K562 (cell line): ENCODE data around the gene CBLL1. TPM values are rescaled to one million over a fixed set of nuclear protein-coding genes. Genes with fewer than 3 reads are reported as not detected.
A peak's percentile ranks its signal among the peaks of the same experiment; 100 is the strongest.

Experiments used
- ATAC-seq: fragments of 200-7000 bp; cut with Tn5 transposase; 3 replicates; pipeline ENCODE4 v1.9.1; 2020; ENCODE audit warnings: moderate library complexity
- BruUV-seq: library from RNA; stranded (reverse); fragments of 400-500 nt; replicated peaks from 2 replicates; lab custom pipeline; 2021; lab: Mats Ljungman, UMichigan
- CTCF ChIA-PET: fragments of 300-600 bp; formaldehyde crosslinking; extraction: SDS; loops from one replicate; lab custom pipeline; 2021; ENCODE audit warnings: low intra/inter-chr PET ratio; lab: Yijun Ruan, JAX
- POLR2A ChIA-PET: fragments of 300-600, 350-650 bp; sonication (Branson Sonifier 250); formaldehyde crosslinking; extraction: SDS; loops from one replicate; lab custom pipeline; 2021; ENCODE audit warnings: antibody characterized with exemption, inconsistent platforms; lab: Yijun Ruan, JAX
- DNase-seq, 4 experiments: peaks; one replicate each; pipeline versions ENCODE4 v3.0.0 to v3.0.0-alpha.2; 2011 to 2018; ENCODE audit warnings: low spot score in 3 of 4, mixed read lengths in 3 of 4; ENCODE audit errors: extremely low read depth in 1 of 4
- FAIRE-seq: peaks from 2 replicates; lab custom pipeline; 2011; peaks lifted over from hg19 to GRCh38; lab: Jason Lieb, UNC
- H2AFZ ChIP-seq: 2 replicates; pipeline ENCODE4 v1.6.0; 2011; ENCODE audit warnings: low read depth, low read length, control low read depth, inconsistent platforms
- H3K27ac ChIP-seq: fragments of 200-600 bp; 3 replicates; pipeline ENCODE4 v1.8.0; 2011; ENCODE audit warnings: low read depth, mild to moderate bottlenecking, control low read depth, inconsistent platforms, low read length, moderate library complexity, mixed read lengths; ENCODE audit errors: extremely low read depth
- H3K27me3 ChIP-seq, 2 experiments: fragments of 300-600 bp in 1 of 2; 2 replicates in 1 of 2; 3 replicates in 1 of 2; pipeline versions ENCODE4 v1.6.0 to v1.8.0; 2011; ENCODE audit warnings: inconsistent platforms in 2 of 2, low read length in 2 of 2, mild to moderate bottlenecking in 1 of 2, mixed read lengths in 1 of 2, moderate library complexity in 1 of 2; ENCODE audit not compliant: control insufficient read depth in 2 of 2, insufficient read depth in 2 of 2
- H3K36me3 ChIP-seq: fragments of 300-600 bp; 3 replicates; pipeline ENCODE4 v1.8.0; 2011; ENCODE audit warnings: mild to moderate bottlenecking, low read length, inconsistent platforms; ENCODE audit not compliant: control insufficient read depth, insufficient read depth
- H3K4me1 ChIP-seq, 2 experiments: fragments of 200-600 bp in 1 of 2; replicated peaks in 1 of 2; 2 replicates in 1 of 2; 3 replicates in 1 of 2; pipeline versions ENCODE4 v1.5.1 to v1.8.0; 2011; ENCODE audit warnings: inconsistent platforms in 2 of 2, low read length in 2 of 2, mild to moderate bottlenecking in 1 of 2, mixed read lengths in 1 of 2, moderate library complexity in 1 of 2; ENCODE audit not compliant: control insufficient read depth in 2 of 2, insufficient read depth in 2 of 2
- H3K4me2 ChIP-seq: 2 replicates; pipeline ENCODE4 v1.6.1; 2011; ENCODE audit warnings: low read length, control low read depth, inconsistent platforms, mixed read lengths; ENCODE audit not compliant: insufficient read depth
- H3K4me3 ChIP-seq: fragments of 200-600 bp; sonication (generic), shearing (Covaris generic); 2 replicates; pipeline ENCODE4 v1.5.1; 2016; ENCODE audit warnings: control low read depth, inconsistent platforms
- H3K79me2 ChIP-seq: fragments of 200-600 bp; 3 replicates; pipeline ENCODE4 v1.8.0; 2011; ENCODE audit warnings: low read length, inconsistent platforms; ENCODE audit not compliant: control insufficient read depth, insufficient read depth
- H3K9ac ChIP-seq, 2 experiments: 2 replicates each; pipeline versions ENCODE4 v1.6.0 to v1.6.1; 2011; ENCODE audit warnings: low read depth in 2 of 2, low read length in 2 of 2, control low read depth in 1 of 2, inconsistent platforms in 1 of 2, mild to moderate bottlenecking in 1 of 2, mixed read lengths in 1 of 2; ENCODE audit not compliant: insufficient read depth in 1 of 2
- H3K9me1 ChIP-seq: one replicate; pipeline ENCODE4 v1.6.0; 2011; ENCODE audit warnings: inconsistent platforms, mild to moderate bottlenecking, low read length, moderate library complexity; ENCODE audit not compliant: control insufficient read depth, insufficient read depth
- H3K9me3 ChIP-seq: replicated peaks from 2 replicates; pipeline ENCODE4 v1.5.1; 2011; ENCODE audit warnings: low read depth, low read length, inconsistent platforms; ENCODE audit not compliant: control insufficient read depth, insufficient read depth
- H4K20me1 ChIP-seq: replicated peaks from 2 replicates; pipeline ENCODE4 v1.6.1; 2011; ENCODE audit warnings: low read length, inconsistent platforms, mixed read lengths; ENCODE audit not compliant: control insufficient read depth, insufficient read depth
- CBX8 ChIP-seq: fragments of 200-600 bp; sonication (generic); IDR thresholded peaks from 2 replicates; pipeline ENCODE4 v1.6.1; 2012; ENCODE audit warnings: borderline replicate concordance, mixed run types, low read depth, mild to moderate bottlenecking, moderate library complexity, mixed read lengths, low read length, control low read depth, inconsistent platforms; ENCODE audit not compliant: poor library complexity, severe bottlenecking; ENCODE audit errors: extremely low read depth
- CCAR2 ChIP-seq: fragments of 200-400 bp; formaldehyde crosslinking; IDR thresholded peaks from 2 replicates; pipeline ENCODE4 v1.6.1; 2017; ENCODE audit warnings: mild to moderate bottlenecking, low read depth, low read length
- RHOXF2B ChIP-seq: fragments of 250-450 bp; sonication (Bioruptor Pico); conservative IDR thresholded peaks from 2 replicates; pipeline ENCODE4 v1.5.1; 2021
- ZFP36 ChIP-seq: fragments of 150-350 bp; IDR thresholded peaks from 2 replicates; pipeline ENCODE4 v1.6.1; 2018; ENCODE audit warnings: low read length, low read depth; ENCODE audit not compliant: partially characterized antibody
- ZNF239 ChIP-seq: fragments of 250-450 bp; sonication (Bioruptor Pico); IDR thresholded peaks from 2 replicates; pipeline ENCODE4 v1.4.0; 2020; ENCODE audit warnings: mild to moderate bottlenecking
- ZNF395 ChIP-seq: fragments of 200-800 bp; sonication (Bioruptor generic); IDR thresholded peaks from 2 replicates; pipeline ENCODE4 v1.6.1; 2017; ENCODE audit warnings: missing genetic modification characterization, missing compliant biosample characterization
- ZNF589 ChIP-seq: fragments of 200-800 bp; sonication (Bioruptor generic); IDR thresholded peaks from 2 replicates; pipeline ENCODE4 v1.6.1; 2016; ENCODE audit warnings: low read depth, missing genetic modification characterization, missing compliant biosample characterization
- WGBS: fragments of 100-300 bp; shearing (Covaris generic); methylation state at CpG from one replicate; pipeline ENCODE4 v1.1.6; 2016; ENCODE audit warnings: low coverage, mixed read lengths; ENCODE audit not compliant: insufficient coverage; ENCODE audit errors: missing lambda C conversion rate; 5-methylcytosine and 5-hydroxymethylcytosine counted together
- in situ Hi-C: fragments of 300-500 bp; cut with MboI; formaldehyde crosslinking; loops from 4 replicates; pipeline ENCODE4 v1.15.0; 2018; ENCODE audit warnings: inconsistent platforms, mixed read lengths
- intact Hi-C: fragments of 100-400 bp; cut with micrococcal nuclease; formaldehyde crosslinking; loops from 2 replicates; pipeline ENCODE4 v1.14.2; 2022
- polyA plus RNA-seq, 8 experiments: library from polyadenylated mRNA; depleted of rRNA in 4 of 8; stranded (reverse) in 5 of 8; unstranded in 3 of 8; fragments of >200 nt; fragmentation: Nextera tagmentation in 2 of 8; fragmentation: Illumina TruSeq in 1 of 8; extraction: Ambion mirVana in 2 of 8; extraction: Trizol in 1 of 8; gene quantifications; 2 replicates each; pipeline versions ENCODE4 v1.2.1 to v1.2.3, GENCODE V29; 2011 to 2014; ENCODE audit warnings: inconsistent platforms in 1 of 8, missing spikeins in 1 of 8
- total RNA-seq, 7 experiments: library from RNA; depleted of rRNA in 6 of 7; stranded (reverse); fragments of >200 nt in 6 of 7; fragmentation: Illumina TruSeq in 2 of 7; extraction: Trizol in 2 of 7; gene quantifications; 2 replicates each; pipeline versions ENCODE4 v1.2.1 to v1.2.3, GENCODE V29; 2011 to 2021; ENCODE audit warnings: low replicate concordance in 1 of 7

CBLL1 gene
- total and polyA plus RNA-seq, 9 of the 15 experiments (the other 6 are each of a cell fraction or from before 2014, with no cell fraction given) = 14.7 to 67.9 (median 35.4) TPM

- ChIA-PET CTCF (no interaction called here), POLR2A (interaction anchor here (0.6 to 1.5 kb wide), 4 partner anchors 8 to 514 kb away, joined by 3 to 4 read pairs (median 3); no protein-coding TSS in a partner anchor)
- TF ChIP-seq ZNF395 (CRISPR knock-in tag) = no peak
- TF ChIP-seq ZFP36 = peak; percentile 6
- no peak for TF ChIP-seq CCAR2
- TF ChIP-seq CBX8 = peak; percentile 42
- no peak for TF ChIP-seq ZNF239
- no peak for TF ChIP-seq RHOXF2B (CRISPR knock-in tag)
- no peak for TF ChIP-seq ZNF589 (CRISPR knock-in tag)
- Histone ChIP-seq H3K9me1 (no peaks in the 10 kb centered on the region), H3K79me2 (no peaks in the 10 kb centered on the region), H3K9me3 (no peaks in the 10 kb centered on the region), H4K20me1 (no peaks in the 10 kb centered on the region), H3K4me1 (no peaks in the 10 kb centered on the region), H3K4me2 (no peak overlapping the region), H3K27ac (no peak overlapping the region), H3K9ac (no peak overlapping the region), H3K4me3 (no peak overlapping the region), H2AFZ (no peak overlapping the region), H3K36me3 (no peaks in the 10 kb centered on the region), H3K27me3 (peaks cover 24 to 39% of the 10 kb centered on the region in 2 experiments)
- FAIRE-seq (no peak), ATAC-seq (no peak), DNase-seq (no peak)
- 8% methylated on average over 2 of the region's 2 CpGs for WGBS
- intact Hi-C loops (no loop called here), in situ Hi-C loops (no loop called here)
- BruUV-seq = no TSS peak
These were observed 41.2 kb downstream of the CBLL1 start for GRCh38 chr7:107785170-107785569.
